PC-9 (cell line): ENCODE measurements around the gene MAPT.

Source experiments
- CTCF ChIP-seq: fragments of 200-600 bp; sonication (generic); conservative IDR thresholded peaks from 2 replicates; pipeline ENCODE4 v1.6.1; 2017; ENCODE audit warnings: mixed run types, antibody characterized with exemption, mild to moderate bottlenecking, moderate library complexity
- EZH2 ChIP-seq: fragments of 200-600 bp; sonication (generic); IDR thresholded peaks from 2 replicates; pipeline ENCODE4 v1.8.0; 2017; ENCODE audit warnings: antibody characterized with exemption, low read depth

GRCh38 chr17:45964634-45965033 lies 70.3 kb downstream of the MAPT start:
- TF ChIP-seq CTCF (no peak), EZH2 (no peak)
